IPS DF 4.7 (cell line): ENCODE results near the gene ZNF532.

Source experiments
- DNase-seq: peaks from one replicate; pipeline ENCODE4 v3.0.0-alpha.2; 2013; ENCODE audit warnings: low spot score; ENCODE audit errors: extremely low read depth

The ZNF532 gene

DNA sequence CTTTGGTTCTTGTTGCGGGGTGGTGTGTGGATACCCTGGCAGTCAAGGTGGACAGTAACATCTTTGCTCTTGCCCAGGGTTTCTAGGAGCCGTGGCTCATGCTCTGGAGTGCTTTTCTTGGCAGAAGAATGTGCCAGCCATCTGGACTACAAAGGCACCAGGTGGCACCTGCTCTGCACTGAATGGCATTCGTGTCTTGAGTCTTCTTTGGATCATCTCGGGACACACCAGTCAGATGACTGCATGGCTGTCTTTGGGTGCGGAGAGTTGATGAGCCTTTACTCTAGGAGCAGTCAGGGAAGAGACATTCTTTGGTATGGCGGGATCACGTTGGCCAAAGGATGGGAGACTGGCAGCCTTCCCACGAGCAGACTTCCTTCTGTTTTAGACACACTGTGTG lies 170.9 kb downstream of the ZNF532 start:
- no peak for DNase-seq
